IPS-18c (cell line): ENCODE results near the gene FANCD2.

Source experiments
- H3K4me3 ChIP-seq: 2 replicates; pipeline ENCODE4 v1.7.0; 2013; ENCODE audit warnings: low read depth, mild to moderate bottlenecking, low read length, moderate library complexity; ENCODE audit not compliant: insufficient read depth
- H3K9me3 ChIP-seq: one replicate; pipeline ENCODE4 v1.6.1; 2013; ENCODE audit warnings: mild to moderate bottlenecking, low read length, moderate library complexity; ENCODE audit not compliant: control insufficient read depth, insufficient read depth

Gene FANCD2

DNA sequence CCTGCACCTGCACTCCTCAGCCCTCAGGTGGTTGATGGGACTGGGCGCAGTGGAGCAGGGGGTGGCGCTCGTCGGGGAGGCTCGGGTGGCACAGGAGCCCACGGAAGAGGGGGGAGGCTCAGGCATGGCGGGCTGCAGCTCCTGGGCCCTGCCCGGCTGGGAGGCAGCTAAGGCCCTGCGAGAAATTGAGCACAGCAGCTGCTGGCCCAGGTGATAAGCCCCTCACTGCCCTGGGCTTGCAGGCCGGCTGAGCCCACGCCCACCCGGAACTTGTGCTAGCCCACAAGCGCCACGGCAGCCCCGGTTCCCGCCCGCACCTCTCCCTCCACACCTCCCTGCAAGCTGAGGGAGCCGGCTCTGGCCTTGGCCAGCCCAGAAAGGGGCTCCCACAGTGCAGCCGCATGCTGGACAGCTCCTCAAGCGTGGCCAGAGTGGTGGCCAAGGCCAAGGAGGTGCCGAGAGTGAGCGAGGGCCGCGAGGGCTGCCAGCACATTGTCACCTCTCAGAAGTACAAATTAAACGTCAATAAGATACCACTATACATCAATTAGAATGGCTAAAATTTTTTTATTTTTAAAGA is 110.3 kb downstream of the FANCD2 start:
- no peaks in the 10 kb centered on the region for H3K9me3 ChIP-seq
- H3K4me3 ChIP-seq, result no peak overlapping the region

- no peaks in the 10 kb centered on the region for H3K9me3 ChIP-seq
- no peak overlapping the region for H3K4me3 ChIP-seq
Measured at GRCh38 chr3:10137178-10137577, 110.9 kb downstream of the FANCD2 start.

DNA sequence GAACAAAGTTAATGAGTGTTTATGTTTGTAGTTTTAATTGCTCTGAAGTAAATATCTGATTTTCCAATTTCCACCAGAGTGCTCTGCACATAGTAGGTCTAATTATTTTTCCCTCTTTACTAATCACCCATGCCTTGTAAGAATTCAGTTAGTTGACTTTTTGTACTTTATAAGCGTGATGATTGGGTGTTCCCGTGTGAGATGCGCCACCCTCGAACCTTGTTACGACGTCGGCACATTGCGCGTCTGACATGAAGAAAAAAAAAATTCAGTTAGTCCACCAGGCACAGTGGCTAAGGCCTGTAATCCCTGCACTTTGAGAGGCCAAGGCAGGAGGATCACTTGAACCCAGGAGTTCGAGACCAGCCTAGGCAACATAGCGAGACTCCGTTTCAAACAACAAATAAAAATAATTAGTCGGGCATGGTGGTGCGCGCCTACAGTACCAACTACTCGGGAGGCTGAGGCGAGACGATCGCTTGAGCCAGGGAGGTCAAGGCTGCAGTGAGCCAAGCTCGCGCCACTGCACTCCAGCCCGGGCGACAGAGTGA is 114.8 kb downstream of the FANCD2 start:
- Histone ChIP-seq H3K4me3 (peak overlapping the region; percentile 94; the same call in 1 of the 2 replicates), H3K9me3 (no peaks in the 10 kb centered on the region)

DNA sequence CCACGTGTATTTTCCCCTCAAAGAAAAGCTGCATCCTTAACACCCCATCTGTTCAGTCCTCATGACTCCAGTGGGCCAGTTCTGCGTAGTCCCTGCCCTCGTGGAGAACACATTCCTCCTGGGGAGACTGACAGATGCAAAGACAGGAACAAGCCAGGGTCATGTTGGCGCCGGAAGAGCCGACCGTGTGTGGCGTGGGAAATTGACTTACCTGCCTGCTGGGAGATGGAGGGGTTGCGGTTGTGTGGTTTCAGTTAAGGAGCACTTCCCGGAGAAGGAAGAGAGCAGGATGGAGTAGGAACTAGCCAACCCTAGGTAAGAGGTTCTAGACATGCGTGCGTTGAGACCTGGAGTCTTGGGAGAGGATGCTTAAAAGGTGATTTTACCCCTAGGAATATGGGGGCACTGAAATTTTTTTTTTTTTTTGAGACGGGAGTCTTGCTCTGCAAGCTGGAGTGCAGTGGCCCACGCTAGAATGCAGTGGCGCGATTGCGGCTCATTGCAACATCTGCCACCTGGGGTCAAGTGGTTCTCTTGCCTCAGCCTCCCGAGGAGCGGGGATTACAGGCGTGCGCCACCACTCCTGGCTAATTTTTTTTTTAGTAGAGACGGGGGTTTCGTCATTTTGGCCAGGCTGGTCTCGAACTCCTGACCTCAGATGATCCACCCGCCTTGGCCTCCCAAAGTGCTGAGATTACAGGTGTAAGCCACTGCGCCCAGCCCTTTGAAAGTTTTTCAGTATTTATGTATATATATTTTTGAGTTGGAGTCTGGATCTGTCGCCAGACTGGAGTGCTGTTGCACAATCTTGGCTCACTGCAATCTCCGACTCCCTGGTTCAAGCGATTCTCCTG is 116.7 kb downstream of the FANCD2 start:
- H3K4me3 ChIP-seq, result peak overlapping the region; percentile 25; the same call in 1 of the 2 replicates
- H3K9me3 ChIP-seq, result no peaks in the 10 kb centered on the region

DNA sequence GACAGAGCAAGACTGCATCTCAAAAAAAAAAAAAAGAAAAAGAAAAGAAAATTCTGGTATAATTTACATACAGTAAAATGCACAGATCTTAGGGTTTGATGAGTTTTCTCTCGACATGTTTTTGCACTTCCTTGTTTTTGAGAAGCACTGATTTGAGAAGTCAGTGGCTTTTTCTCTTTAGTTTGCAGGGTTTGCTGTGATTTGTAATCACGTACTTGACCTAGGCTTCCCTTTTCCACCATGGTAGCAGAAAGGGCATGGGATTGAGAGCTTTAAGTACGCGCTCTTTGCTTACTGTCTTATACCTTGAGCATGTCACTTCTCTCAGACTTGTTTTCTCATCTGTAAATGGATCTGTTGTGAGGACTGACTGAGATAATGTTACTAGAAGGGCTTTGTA is 119.4 kb downstream of the FANCD2 start:
- H3K9me3 ChIP-seq, result no peaks in the 10 kb centered on the region
- no peak overlapping the region for H3K4me3 ChIP-seq

- Histone ChIP-seq H3K9me3 (no peaks in the 10 kb centered on the region), H3K4me3 (no peak overlapping the region)
Measured at GRCh38 chr3:10149226-10149625, 123.0 kb downstream of the FANCD2 start.

- no peak overlapping the region for H3K4me3 ChIP-seq
- H3K9me3 ChIP-seq, result no peaks in the 10 kb centered on the region
Measured at GRCh38 chr3:10150987-10151386, 124.8 kb downstream of the FANCD2 start.
